Neural crest cell (in vitro differentiated cells): ENCODE data around the gene CPA1. TPM values are rescaled to one million over a fixed set of nuclear protein-coding genes. Genes with fewer than 3 reads are reported as not detected.

ENCODE experiments used
- DNase-seq: peaks from one replicate; pipeline ENCODE4 v3.0.0; 2021; ENCODE audit warnings: low read depth, mixed read lengths, low spot score
- H3K27ac Mint-ChIP-seq: one replicate; pipeline ENCODE4 v1.8.0; 2021; ENCODE audit warnings: mild to moderate bottlenecking, mixed read lengths; ENCODE audit not compliant: unreplicated experiment
- H3K27me3 Mint-ChIP-seq: 2 replicates; pipeline ENCODE4 v1.8.0; 2021; ENCODE audit warnings: low read depth, mild to moderate bottlenecking, mixed read lengths
- H3K36me3 Mint-ChIP-seq: 2 replicates; pipeline ENCODE4 v1.8.0; 2021; ENCODE audit warnings: low read depth, mild to moderate bottlenecking, mixed read lengths
- H3K4me1 Mint-ChIP-seq: 2 replicates; pipeline ENCODE4 v1.8.0; 2021; ENCODE audit warnings: mixed read lengths
- H3K4me3 Mint-ChIP-seq: one replicate; pipeline ENCODE4 v1.8.0; 2021; ENCODE audit warnings: mild to moderate bottlenecking, mixed read lengths
- H3K9me3 Mint-ChIP-seq: 2 replicates; pipeline ENCODE4 v1.8.0; 2021; ENCODE audit warnings: mixed read lengths
- CTCF ChIP-seq: fragments of 200-600 bp; sonication (generic); conservative IDR thresholded peaks from 2 replicates; pipeline ENCODE4 v1.5.0; 2021; ENCODE audit warnings: antibody characterized with exemption, mild to moderate bottlenecking
- total RNA-seq: library from RNA; stranded (reverse); gene quantifications from 2 replicates; pipeline ENCODE4 v1.2.1, GENCODE V29; 2021

Gene CPA1
- total RNA-seq, 1 donor from 2014 or later, result not detected

- no peak for DNase-seq
- Mint-ChIP-seq H3K36me3 (no peaks in the 10 kb centered on the region), H3K27ac (no peak overlapping the region), H3K4me1 (peaks cover 43% of the 10 kb centered on the region), H3K27me3 (no peaks in the 10 kb centered on the region), H3K4me3 (no peak overlapping the region), H3K9me3 (no peaks in the 10 kb centered on the region)
- TF ChIP-seq CTCF, result no peak
Observed at GRCh38 chr7:130410868-130411541, 30.7 kb downstream of the CPA1 start.

GRCh38 chr7:130413201-130413600 lies 32.9 kb downstream of the CPA1 start:
- no peaks in the 10 kb centered on the region for H3K27me3 Mint-ChIP-seq
- TF ChIP-seq CTCF, result no peak
- H3K4me1 Mint-ChIP-seq, result peaks cover 59% of the 10 kb centered on the region
- H3K9me3 Mint-ChIP-seq, result no peaks in the 10 kb centered on the region
- H3K36me3 Mint-ChIP-seq, result no peaks in the 10 kb centered on the region
- DNase-seq, result no peak
- H3K27ac Mint-ChIP-seq, result no peak overlapping the region
- H3K4me3 Mint-ChIP-seq, result no peak overlapping the region

GRCh38 chr7:130415006-130415405 lies 34.7 kb downstream of the CPA1 start:
- DNase-seq, result no peak
- Mint-ChIP-seq H3K9me3 (no peaks in the 10 kb centered on the region), H3K27ac (no peak overlapping the region), H3K36me3 (no peaks in the 10 kb centered on the region), H3K27me3 (no peaks in the 10 kb centered on the region), H3K4me1 (peaks cover 52% of the 10 kb centered on the region), H3K4me3 (no peak overlapping the region)
- no peak for TF ChIP-seq CTCF

GRCh38 chr7:130417213-130417612 lies 36.9 kb downstream of the CPA1 start:
- DNase-seq, result no peak
- Mint-ChIP-seq H3K27ac (peak overlapping the region; percentile 91), H3K4me3 (no peak overlapping the region), H3K4me1 (peaks cover 48% of the 10 kb centered on the region), H3K27me3 (no peaks in the 10 kb centered on the region), H3K9me3 (no peaks in the 10 kb centered on the region), H3K36me3 (no peaks in the 10 kb centered on the region)
- TF ChIP-seq CTCF, result no peak

GRCh38 chr7:130418306-130418705 lies 38.0 kb downstream of the CPA1 start:
- Mint-ChIP-seq H3K4me1 (peaks cover 48% of the 10 kb centered on the region), H3K27me3 (no peaks in the 10 kb centered on the region), H3K9me3 (no peaks in the 10 kb centered on the region), H3K36me3 (no peaks in the 10 kb centered on the region), H3K27ac (no peak overlapping the region), H3K4me3 (no peak overlapping the region)
- no peak for TF ChIP-seq CTCF
- no peak for DNase-seq
